Chondrocyte (in vitro differentiated cells): Measurements from ENCODE around the gene OR5B21. TPM values are rescaled to one million over a fixed set of nuclear protein-coding genes. Genes with fewer than 3 reads are reported as not detected.
A peak's percentile ranks its signal among the peaks of the same experiment; 100 is the strongest.

ENCODE experiments used
- DNase-seq: peaks from one replicate; pipeline ENCODE4 v3.0.0; 2021; ENCODE audit warnings: mixed read lengths, low spot score
- H3K27ac Mint-ChIP-seq: one replicate; pipeline ENCODE4 v1.8.0; 2021; ENCODE audit warnings: mild to moderate bottlenecking, moderate library complexity, mixed read lengths; ENCODE audit not compliant: unreplicated experiment
- H3K27me3 Mint-ChIP-seq: 2 replicates; pipeline ENCODE4 v1.8.0; 2021; ENCODE audit warnings: low read depth, mixed read lengths
- H3K36me3 Mint-ChIP-seq: 2 replicates; pipeline ENCODE4 v1.8.0; 2021; ENCODE audit warnings: low read depth, mixed read lengths
- H3K4me1 Mint-ChIP-seq: 2 replicates; pipeline ENCODE4 v1.8.0; 2021; ENCODE audit warnings: low read depth, mild to moderate bottlenecking, mixed read lengths
- H3K4me3 Mint-ChIP-seq: one replicate; pipeline ENCODE4 v1.8.0; 2021; ENCODE audit warnings: mild to moderate bottlenecking, moderate library complexity, mixed read lengths; ENCODE audit not compliant: unreplicated experiment
- H3K9me3 Mint-ChIP-seq: 2 replicates; pipeline ENCODE4 v1.8.0; 2021; ENCODE audit warnings: low read depth, mixed read lengths
- total RNA-seq: library from RNA; stranded (reverse); gene quantifications from 3 replicates; pipeline ENCODE4 v1.2.1, GENCODE V29; 2021
- TF ChIP-seq, protein P1 (sequence below): fragments of 200-600 bp; sonication (generic); IDR thresholded peaks from 2 replicates; pipeline ENCODE4 v1.5.0; 2021; ENCODE audit warnings: antibody characterized with exemption, mild to moderate bottlenecking, moderate library complexity

The OR5B21 gene
- total RNA-seq, 1 donor from 2014 or later, result not detected

DNA sequence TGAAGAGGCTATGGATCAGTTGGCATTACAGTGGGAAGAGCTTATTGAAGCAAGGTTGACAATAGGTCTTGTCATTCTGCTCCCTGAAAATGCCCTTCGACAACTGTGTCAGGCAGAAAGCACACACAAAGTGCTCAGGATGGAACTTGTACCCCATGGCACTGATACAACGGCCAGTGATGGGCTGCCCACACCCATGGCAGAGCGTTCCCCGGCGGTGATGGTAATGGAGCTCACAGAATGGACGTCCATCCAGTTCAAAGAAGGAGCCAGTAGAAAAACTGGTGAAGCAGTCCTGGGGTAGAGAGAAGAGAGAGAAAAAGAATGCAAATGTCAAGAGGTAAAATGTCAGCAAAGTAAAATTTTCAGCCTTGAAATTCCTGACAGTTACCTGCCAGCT lies 19.5 kb upstream of the OR5B21 start:
- Mint-ChIP-seq H3K9me3 (no peaks in the 10 kb centered on the region), H3K27me3 (no peaks in the 10 kb centered on the region), H3K36me3 (peaks cover 15% of the 10 kb centered on the region), H3K27ac (no peak overlapping the region), H3K4me1 (peaks cover 10% of the 10 kb centered on the region), H3K4me3 (no peak overlapping the region)
- TF ChIP-seq, protein P1, sequence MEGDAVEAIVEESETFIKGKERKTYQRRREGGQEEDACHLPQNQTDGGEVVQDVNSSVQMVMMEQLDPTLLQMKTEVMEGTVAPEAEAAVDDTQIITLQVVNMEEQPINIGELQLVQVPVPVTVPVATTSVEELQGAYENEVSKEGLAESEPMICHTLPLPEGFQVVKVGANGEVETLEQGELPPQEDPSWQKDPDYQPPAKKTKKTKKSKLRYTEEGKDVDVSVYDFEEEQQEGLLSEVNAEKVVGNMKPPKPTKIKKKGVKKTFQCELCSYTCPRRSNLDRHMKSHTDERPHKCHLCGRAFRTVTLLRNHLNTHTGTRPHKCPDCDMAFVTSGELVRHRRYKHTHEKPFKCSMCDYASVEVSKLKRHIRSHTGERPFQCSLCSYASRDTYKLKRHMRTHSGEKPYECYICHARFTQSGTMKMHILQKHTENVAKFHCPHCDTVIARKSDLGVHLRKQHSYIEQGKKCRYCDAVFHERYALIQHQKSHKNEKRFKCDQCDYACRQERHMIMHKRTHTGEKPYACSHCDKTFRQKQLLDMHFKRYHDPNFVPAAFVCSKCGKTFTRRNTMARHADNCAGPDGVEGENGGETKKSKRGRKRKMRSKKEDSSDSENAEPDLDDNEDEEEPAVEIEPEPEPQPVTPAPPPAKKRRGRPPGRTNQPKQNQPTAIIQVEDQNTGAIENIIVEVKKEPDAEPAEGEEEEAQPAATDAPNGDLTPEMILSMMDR, result no peak
- no peak for DNase-seq

- no peak for DNase-seq
- Mint-ChIP-seq H3K9me3 (no peaks in the 10 kb centered on the region), H3K4me3 (no peak overlapping the region), H3K27ac (no peak overlapping the region), H3K27me3 (peaks cover 2% of the 10 kb centered on the region), H3K36me3 (peaks cover 15% of the 10 kb centered on the region), H3K4me1 (peaks cover 10% of the 10 kb centered on the region)
- TF ChIP-seq, protein P1, result no peak
These were observed 18.8 kb upstream of the OR5B21 start for GRCh38 chr11:58526721-58527120.

- TF ChIP-seq, protein P1, result no peak
- no peak for DNase-seq
- Mint-ChIP-seq H3K27me3 (peaks cover 10% of the 10 kb centered on the region), H3K4me1 (peaks cover 10% of the 10 kb centered on the region), H3K36me3 (peaks cover 11% of the 10 kb centered on the region), H3K9me3 (no peaks in the 10 kb centered on the region), H3K4me3 (no peak overlapping the region), H3K27ac (no peak overlapping the region)
These were observed 17.2 kb upstream of the OR5B21 start for GRCh38 chr11:58525037-58525614.

- Mint-ChIP-seq H3K9me3 (no peaks in the 10 kb centered on the region), H3K36me3 (peaks cover 6% of the 10 kb centered on the region), H3K27ac (peak overlapping the region; percentile 20), H3K4me1 (peaks cover 10% of the 10 kb centered on the region), H3K4me3 (no peak overlapping the region), H3K27me3 (peaks cover 17% of the 10 kb centered on the region)
- TF ChIP-seq, protein P1, result peak; percentile 85
- DNase-seq, result no peak
These were observed 16.5 kb upstream of the OR5B21 start for GRCh38 chr11:58524232-58525036.

- H3K36me3 Mint-ChIP-seq, result no peaks in the 10 kb centered on the region
- H3K9me3 Mint-ChIP-seq, result no peaks in the 10 kb centered on the region
- H3K4me3 Mint-ChIP-seq, result no peak overlapping the region
- peaks cover 30% of the 10 kb centered on the region for H3K27me3 Mint-ChIP-seq
- no peak for DNase-seq
- TF ChIP-seq, protein P1, result peak; percentile 91
- H3K4me1 Mint-ChIP-seq, result peaks cover 2% of the 10 kb centered on the region
- no peak overlapping the region for H3K27ac Mint-ChIP-seq
These were observed 6.0 kb upstream of the OR5B21 start for GRCh38 chr11:58513747-58514367.
